GM21367 (cell line): ENCODE measurements around the gene MYRIP.

Source experiments
- ATAC-seq: cut with Tn5 transposase; IDR thresholded peaks from one replicate; pipeline ENCODE4 v1.9.1; 2021; ENCODE audit not compliant: unreplicated experiment

The MYRIP gene

DNA sequence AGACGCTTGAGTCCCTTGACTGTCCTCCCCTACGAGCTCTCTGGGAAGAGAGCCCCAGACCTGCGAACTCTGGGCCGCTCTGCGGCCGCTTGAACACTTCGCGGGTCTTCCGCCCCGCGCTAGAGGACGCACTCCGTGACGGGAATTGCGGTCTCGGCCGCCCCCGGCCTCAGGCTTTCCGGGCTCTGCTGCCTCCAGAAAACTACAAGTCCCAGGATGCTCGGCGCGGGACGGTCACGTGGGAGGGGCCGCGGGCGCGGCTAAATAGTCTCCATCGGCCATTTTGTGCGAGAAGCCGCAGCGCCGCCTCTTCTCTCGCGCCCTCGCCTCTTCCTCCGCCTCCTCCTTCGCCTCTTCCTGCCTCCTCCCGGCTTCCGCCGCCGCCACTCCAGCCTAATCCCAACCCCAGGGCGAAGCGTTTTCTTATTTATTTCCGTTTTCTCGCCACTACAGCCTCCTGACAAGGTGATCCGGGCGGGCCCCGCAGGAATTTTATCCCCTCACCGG, 500.1 kb downstream of the MYRIP start, which contains the start of gene EIF1B:
Gene EIF1B, plus strand, starts transcription at position 290 of the 507 bp plus-strand sequence. CDS start 235 bp downstream, outside the sequence.
- ATAC-seq: peak; percentile 95
